Activated CD8-positive, alpha-beta memory T cell treated with anti-CD3 and anti-CD28 coated beads, Interleukin-2, amount 10 ng/mL, durations not matched to agents 7 days and 5 days (primary cell): ENCODE results near the gene SUSD1. TPM values are rescaled to one million over a fixed set of nuclear protein-coding genes. Genes with fewer than 3 reads are reported as not detected.

Experiments used
- ATAC-seq: fragments of 150-1000 bp; cut with Tn5 transposase; one replicate; pipeline ENCODE4 v1.10.0; 2021; ENCODE audit warnings: moderate library complexity
- CTCF ChIA-PET: fragments of 350-600 bp; sonication (Branson Sonifier 250); formaldehyde crosslinking; loops from one replicate; lab custom pipeline; 2021; ENCODE audit warnings: antibody characterized with exemption; lab: Charles Lee
- DNase-seq: peaks from one replicate; pipeline ENCODE4 v3.0.0-alpha.2; 2020
- H3K27ac Mint-ChIP-seq: one replicate; pipeline ENCODE4 v1.8.0; 2021; ENCODE audit warnings: mild to moderate bottlenecking, mixed read lengths
- H3K27me3 Mint-ChIP-seq: one replicate; pipeline ENCODE4 v1.8.0; 2021; ENCODE audit warnings: mixed read lengths
- H3K36me3 Mint-ChIP-seq: one replicate; pipeline ENCODE4 v1.8.0; 2021; ENCODE audit warnings: mild to moderate bottlenecking, mixed read lengths
- H3K4me1 Mint-ChIP-seq: one replicate; pipeline ENCODE4 v1.8.0; 2021; ENCODE audit warnings: mixed read lengths
- H3K4me3 Mint-ChIP-seq: one replicate; pipeline ENCODE4 v1.8.0; 2021; ENCODE audit warnings: mild to moderate bottlenecking, moderate library complexity, mixed read lengths
- H3K9me3 Mint-ChIP-seq: one replicate; pipeline ENCODE4 v1.8.0; 2022; ENCODE audit warnings: low read depth, mixed read lengths
- total RNA-seq, 2 experiments: library from RNA; stranded (reverse); gene quantifications; one replicate each; pipeline ENCODE4 v1.2.3, GENCODE V29; 2021

SUSD1 gene
- total RNA-seq, 2 experiments from 2014 or later, result 18.5 to 21.2 TPM

- ATAC-seq (no peak), DNase-seq (no peak)
- Mint-ChIP-seq H3K27ac (no peak overlapping the region), H3K27me3 (peaks cover 5% of the 10 kb centered on the region), H3K4me3 (no peak overlapping the region), H3K36me3 (peaks cover 18% of the 10 kb centered on the region), H3K9me3 (peaks cover 6% of the 10 kb centered on the region), H3K4me1 (peaks cover 6% of the 10 kb centered on the region)
- CTCF ChIA-PET, result interaction anchor here (1.3 kb wide), 1 partner anchor 9 kb away, joined by 3 read pairs; no protein-coding TSS in a partner anchor
These were observed 12.3 kb upstream of the SUSD1 start for GRCh38 chr9:112187404-112187803.

DNA sequence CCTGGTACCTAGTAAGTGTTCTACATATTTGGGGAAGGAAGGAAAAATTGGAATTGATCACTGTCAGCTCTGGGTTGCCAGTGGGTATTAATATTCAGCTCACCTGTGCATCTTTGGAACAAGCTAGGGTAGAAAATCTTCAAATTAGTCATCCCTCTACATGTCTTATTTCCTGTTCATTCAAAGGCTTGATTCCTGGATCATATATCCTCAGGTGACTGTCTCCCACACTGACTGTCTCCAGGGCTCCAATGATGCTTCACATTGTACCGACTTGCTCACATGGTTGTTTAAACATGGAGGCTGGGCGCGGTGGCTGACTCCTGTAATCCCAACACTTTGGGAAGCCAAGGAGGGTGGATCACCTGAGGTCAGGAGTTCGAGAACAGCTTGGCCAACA, 11.6 kb upstream of the SUSD1 start:
- DNase-seq (no peak), ATAC-seq (no peak)
- Mint-ChIP-seq H3K4me3 (no peak overlapping the region), H3K9me3 (peaks cover 8% of the 10 kb centered on the region), H3K36me3 (peaks cover 20% of the 10 kb centered on the region), H3K27me3 (peaks cover 5% of the 10 kb centered on the region), H3K4me1 (peaks cover 8% of the 10 kb centered on the region), H3K27ac (no peak overlapping the region)
- CTCF ChIA-PET, result interaction anchor here (1.3 kb wide), 1 partner anchor 10 kb away, joined by 3 read pairs; no protein-coding TSS in a partner anchor

- CTCF ChIA-PET, result interaction anchor here (2.1 kb wide), 1 partner anchor 10 kb away, joined by 11 read pairs; the partner anchor contains the start of gene SUSD1
- ATAC-seq, result no peak
- peaks cover 22% of the 10 kb centered on the region for H3K4me1 Mint-ChIP-seq
- H3K27ac Mint-ChIP-seq, result no peak overlapping the region
- no peak for DNase-seq
- H3K27me3 Mint-ChIP-seq, result peaks cover 5% of the 10 kb centered on the region
- H3K36me3 Mint-ChIP-seq, result peaks cover 11% of the 10 kb centered on the region
- H3K4me3 Mint-ChIP-seq, result no peak overlapping the region
- peaks cover 8% of the 10 kb centered on the region for H3K9me3 Mint-ChIP-seq
These were observed 9.8 kb upstream of the SUSD1 start for GRCh38 chr9:112184946-112185345.

GRCh38 chr9:112184221-112184620, 9.1 kb upstream of the SUSD1 start:
- no peak for ATAC-seq
- CTCF ChIA-PET, result interaction anchor here (2.1 kb wide), 1 partner anchor 9 kb away, joined by 11 read pairs; the partner anchor contains the start of gene SUSD1
- DNase-seq, result no peak
- peaks cover 5% of the 10 kb centered on the region for H3K27me3 Mint-ChIP-seq
- H3K9me3 Mint-ChIP-seq, result peaks cover 8% of the 10 kb centered on the region
- H3K4me1 Mint-ChIP-seq, result peaks cover 26% of the 10 kb centered on the region
- H3K36me3 Mint-ChIP-seq, result peaks cover 11% of the 10 kb centered on the region
- no peak overlapping the region for H3K4me3 Mint-ChIP-seq
- no peak overlapping the region for H3K27ac Mint-ChIP-seq

- Mint-ChIP-seq H3K27ac (peak overlapping the region; percentile 80), H3K4me1 (peaks cover 52% of the 10 kb centered on the region), H3K4me3 (peak overlapping the region; percentile 36), H3K36me3 (peaks cover 8% of the 10 kb centered on the region), H3K27me3 (no peaks in the 10 kb centered on the region), H3K9me3 (peaks cover 8% of the 10 kb centered on the region)
- DNase-seq, result peak; percentile 84
- CTCF ChIA-PET, result interaction anchor here (0.7 to 1.9 kb wide), 5 partner anchors 35 to 181 kb away, joined by 3 to 7 read pairs (median 4); partner anchors contain the start of gene PTBP3
- peak; percentile 78 for ATAC-seq
These were observed 5.3 kb upstream of the SUSD1 start for GRCh38 chr9:112180387-112180881.

DNA sequence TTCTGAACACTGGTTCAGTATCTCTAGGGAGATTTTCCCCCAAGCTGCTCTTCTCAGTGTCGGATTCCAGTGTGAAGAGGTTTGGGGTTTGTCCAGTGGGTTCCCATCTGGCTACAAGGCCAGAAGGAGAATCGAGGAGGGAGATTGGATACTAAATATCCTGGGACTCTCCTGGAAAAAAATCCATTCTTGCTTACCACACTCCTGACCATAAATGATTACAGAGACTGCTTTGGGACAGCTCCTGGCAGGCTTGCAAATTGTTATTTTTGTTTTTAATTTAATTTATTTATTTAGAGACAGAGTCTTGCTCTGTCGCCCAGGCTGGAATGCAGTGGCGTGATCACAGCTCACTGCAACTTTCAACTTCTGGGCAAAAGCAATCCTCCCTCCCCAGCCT, 4.7 kb upstream of the SUSD1 start:
- no peak for DNase-seq
- peaks cover 8% of the 10 kb centered on the region for H3K36me3 Mint-ChIP-seq
- H3K27ac Mint-ChIP-seq, result peak overlapping the region; percentile 44
- H3K4me3 Mint-ChIP-seq, result no peak overlapping the region
- H3K4me1 Mint-ChIP-seq, result peaks cover 55% of the 10 kb centered on the region
- ATAC-seq, result no peak
- H3K27me3 Mint-ChIP-seq, result no peaks in the 10 kb centered on the region
- peaks cover 8% of the 10 kb centered on the region for H3K9me3 Mint-ChIP-seq
- CTCF ChIA-PET, result interaction anchor here (0.6 to 1.9 kb wide), 3 partner anchors 36 to 637 kb away, joined by 3 to 7 read pairs (median 7); partner anchors contain the start of gene PTBP3

DNA sequence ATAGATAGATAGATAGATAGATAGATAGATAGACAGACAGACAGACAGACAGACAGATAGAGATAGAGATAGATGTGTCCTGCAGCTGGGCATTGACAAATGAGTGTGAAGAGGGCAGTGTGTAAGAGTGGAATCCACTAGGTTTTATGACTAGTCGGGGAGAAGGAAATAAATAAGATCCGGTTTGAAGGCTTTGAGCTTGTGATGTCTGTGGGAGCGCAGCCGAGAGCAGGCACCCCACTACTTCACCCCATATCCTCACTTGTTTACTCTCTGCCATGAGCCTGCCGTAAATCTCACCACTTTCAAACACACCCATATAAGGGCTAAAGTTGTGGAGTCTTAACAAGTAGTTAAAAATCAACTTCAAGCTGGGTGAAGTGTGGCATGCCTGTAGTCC, 1.4 kb upstream of the SUSD1 start:
- H3K9me3 Mint-ChIP-seq, result no peaks in the 10 kb centered on the region
- peak overlapping the region; percentile 64 for H3K27ac Mint-ChIP-seq
- CTCF ChIA-PET, result interaction anchor here (0.6 to 3.5 kb wide), 6 partner anchors 8 to 156 kb away, joined by 3 to 21 read pairs (median 5); partner anchors contain the start of gene PTBP3
- peaks cover 22% of the 10 kb centered on the region for H3K36me3 Mint-ChIP-seq
- H3K4me1 Mint-ChIP-seq, result peaks cover 75% of the 10 kb centered on the region
- H3K4me3 Mint-ChIP-seq, result peak overlapping the region; percentile 41
- no peaks in the 10 kb centered on the region for H3K27me3 Mint-ChIP-seq
- peak; percentile 61 for DNase-seq
- peak; percentile 8 for ATAC-seq

GRCh38 chr9:112175796-112176315, 759 bp upstream of the SUSD1 start:
- ATAC-seq (no peak), DNase-seq (no peak)
- CTCF ChIA-PET, result interaction anchor here (1.3 to 3.5 kb wide), 6 partner anchors 9 to 157 kb away, joined by 4 to 21 read pairs (median 10); partner anchors contain the start of gene PTBP3
- Mint-ChIP-seq H3K27me3 (no peaks in the 10 kb centered on the region), H3K36me3 (peaks cover 27% of the 10 kb centered on the region), H3K4me3 (peak overlapping the region; percentile 68), H3K4me1 (peaks cover 72% of the 10 kb centered on the region), H3K27ac (peak overlapping the region; percentile 55), H3K9me3 (no peaks in the 10 kb centered on the region)

DNA sequence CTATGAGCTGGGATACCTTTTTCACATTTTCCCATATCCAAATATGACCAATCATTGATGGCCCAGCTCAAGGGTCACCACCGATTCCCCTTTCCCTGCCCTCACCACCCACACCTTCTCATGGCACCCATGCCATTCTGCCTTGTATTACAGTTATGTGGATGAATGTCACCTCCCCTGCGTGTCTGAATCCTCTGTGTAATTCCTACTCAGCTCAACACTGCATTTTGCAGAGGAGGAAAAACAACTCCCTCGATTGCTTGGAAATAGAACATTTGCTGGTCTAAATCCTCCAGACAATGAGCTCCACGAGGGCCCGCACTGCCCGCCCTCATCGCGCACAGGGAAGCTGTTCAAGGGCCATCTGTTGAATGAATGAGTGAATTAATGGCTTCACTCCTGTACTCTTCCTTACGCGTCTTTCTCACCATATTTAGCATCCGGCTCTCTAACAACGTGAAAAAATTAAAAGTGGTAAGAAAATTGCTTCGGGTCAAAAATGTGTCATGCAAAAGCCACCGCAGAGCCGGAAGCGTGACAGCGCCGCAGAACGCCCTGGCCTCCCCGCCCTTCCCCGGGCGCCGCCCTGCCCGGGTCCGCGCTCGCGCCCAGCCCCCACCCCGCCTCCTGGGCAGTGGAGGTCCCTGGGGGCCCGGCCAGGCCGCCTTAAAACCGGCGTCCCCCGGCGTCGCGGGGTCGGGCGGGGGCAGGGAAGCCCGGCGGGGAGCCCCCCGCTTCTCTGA, 704 bp downstream of the SUSD1 start:
- Mint-ChIP-seq H3K36me3 (peaks cover 34% of the 10 kb centered on the region), H3K27me3 (no peaks in the 10 kb centered on the region), H3K4me1 (peaks cover 68% of the 10 kb centered on the region), H3K4me3 (peak overlapping the region; percentile 86), H3K27ac (peak overlapping the region; percentile 94), H3K9me3 (no peaks in the 10 kb centered on the region)
- CTCF ChIA-PET, result interaction anchor here (1.1 to 3.5 kb wide), 9 partner anchors 10 to 158 kb away, joined by 3 to 21 read pairs (median 4); partner anchors contain the start of gene PTBP3
- ATAC-seq, result peak; percentile 86
- peak; percentile 91 for DNase-seq

GRCh38 chr9:112173489-112174221, 1.4 kb downstream of the SUSD1 start:
- peaks cover 38% of the 10 kb centered on the region for H3K36me3 Mint-ChIP-seq
- H3K4me3 Mint-ChIP-seq, result peak overlapping the region; percentile 86
- ATAC-seq, result no peak
- H3K9me3 Mint-ChIP-seq, result no peaks in the 10 kb centered on the region
- peak overlapping the region; percentile 94 for H3K27ac Mint-ChIP-seq
- CTCF ChIA-PET, result interaction anchor here (1.1 to 3.5 kb wide), 8 partner anchors 11 to 159 kb away, joined by 3 to 21 read pairs (median 6); partner anchors contain the start of gene PTBP3
- no peak for DNase-seq
- H3K27me3 Mint-ChIP-seq, result no peaks in the 10 kb centered on the region
- H3K4me1 Mint-ChIP-seq, result peaks cover 73% of the 10 kb centered on the region

- H3K4me1 Mint-ChIP-seq, result peaks cover 71% of the 10 kb centered on the region
- H3K27me3 Mint-ChIP-seq, result no peaks in the 10 kb centered on the region
- H3K27ac Mint-ChIP-seq, result no peak overlapping the region
- no peak for ATAC-seq
- peaks cover 43% of the 10 kb centered on the region for H3K36me3 Mint-ChIP-seq
- H3K4me3 Mint-ChIP-seq, result no peak overlapping the region
- no peak for DNase-seq
- CTCF ChIA-PET, result no interaction called here
- H3K9me3 Mint-ChIP-seq, result no peaks in the 10 kb centered on the region
These were observed 4.1 kb downstream of the SUSD1 start for GRCh38 chr9:112170968-112171367.

- no peaks in the 10 kb centered on the region for H3K9me3 Mint-ChIP-seq
- CTCF ChIA-PET, result no interaction called here
- H3K4me1 Mint-ChIP-seq, result peaks cover 68% of the 10 kb centered on the region
- H3K36me3 Mint-ChIP-seq, result peaks cover 43% of the 10 kb centered on the region
- DNase-seq (no peak), ATAC-seq (no peak)
- no peak overlapping the region for H3K4me3 Mint-ChIP-seq
- H3K27ac Mint-ChIP-seq, result no peak overlapping the region
- no peaks in the 10 kb centered on the region for H3K27me3 Mint-ChIP-seq
These were observed 4.9 kb downstream of the SUSD1 start for GRCh38 chr9:112170235-112170634.

DNA sequence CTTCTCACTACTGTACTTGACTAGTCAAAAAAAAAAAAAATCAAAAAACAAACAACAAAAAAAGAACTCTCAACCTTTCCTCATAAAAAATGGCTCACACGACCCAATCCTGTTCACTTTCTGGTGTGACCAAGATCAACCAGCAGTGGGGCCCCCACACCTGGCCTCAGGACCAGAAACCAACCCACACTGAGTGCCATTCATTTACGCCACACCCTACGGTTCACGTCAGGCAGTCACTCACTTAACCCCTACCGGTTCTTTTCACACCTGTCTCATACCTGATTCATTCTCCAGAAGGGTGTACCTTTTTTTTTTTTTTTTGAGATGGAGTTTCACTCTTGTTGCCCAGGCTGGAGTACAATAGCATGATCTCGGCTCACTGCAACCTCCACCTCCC, 5.7 kb downstream of the SUSD1 start:
- no peak overlapping the region for H3K27ac Mint-ChIP-seq
- DNase-seq (no peak), ATAC-seq (no peak)
- H3K36me3 Mint-ChIP-seq, result peaks cover 41% of the 10 kb centered on the region
- no peaks in the 10 kb centered on the region for H3K9me3 Mint-ChIP-seq
- H3K27me3 Mint-ChIP-seq, result no peaks in the 10 kb centered on the region
- H3K4me1 Mint-ChIP-seq, result peaks cover 66% of the 10 kb centered on the region
- H3K4me3 Mint-ChIP-seq, result no peak overlapping the region
- CTCF ChIA-PET, result no interaction called here
